K562 (cell line): ENCODE results near the gene AGFG1. TPM values are rescaled to one million over a fixed set of nuclear protein-coding genes. Genes with fewer than 3 reads are reported as not detected.

Experiments used
- ATAC-seq: fragments of 200-7000 bp; cut with Tn5 transposase; 3 replicates; pipeline ENCODE4 v1.9.1; 2020; ENCODE audit warnings: moderate library complexity
- BruUV-seq: library from RNA; stranded (reverse); fragments of 400-500 nt; replicated peaks from 2 replicates; lab custom pipeline; 2021; lab: Mats Ljungman, UMichigan
- CTCF ChIA-PET: fragments of 300-600 bp; formaldehyde crosslinking; extraction: SDS; loops from one replicate; lab custom pipeline; 2021; ENCODE audit warnings: low intra/inter-chr PET ratio; lab: Yijun Ruan, JAX
- POLR2A ChIA-PET: fragments of 300-600, 350-650 bp; sonication (Branson Sonifier 250); formaldehyde crosslinking; extraction: SDS; loops from one replicate; lab custom pipeline; 2021; ENCODE audit warnings: antibody characterized with exemption, inconsistent platforms; lab: Yijun Ruan, JAX
- DNase-seq, 4 experiments: peaks; one replicate each; pipeline versions ENCODE4 v3.0.0 to v3.0.0-alpha.2; 2011 to 2018; ENCODE audit warnings: low spot score in 3 of 4, mixed read lengths in 3 of 4; ENCODE audit errors: extremely low read depth in 1 of 4
- FAIRE-seq: peaks from 2 replicates; lab custom pipeline; 2011; peaks lifted over from hg19 to GRCh38; lab: Jason Lieb, UNC
- H2AFZ ChIP-seq: 2 replicates; pipeline ENCODE4 v1.6.0; 2011; ENCODE audit warnings: low read depth, low read length, control low read depth, inconsistent platforms
- H3K27ac ChIP-seq: fragments of 200-600 bp; 3 replicates; pipeline ENCODE4 v1.8.0; 2011; ENCODE audit warnings: low read depth, mild to moderate bottlenecking, control low read depth, inconsistent platforms, low read length, moderate library complexity, mixed read lengths; ENCODE audit errors: extremely low read depth
- H3K27me3 ChIP-seq, 2 experiments: fragments of 300-600 bp in 1 of 2; 2 replicates in 1 of 2; 3 replicates in 1 of 2; pipeline versions ENCODE4 v1.6.0 to v1.8.0; 2011; ENCODE audit warnings: inconsistent platforms in 2 of 2, low read length in 2 of 2, mild to moderate bottlenecking in 1 of 2, mixed read lengths in 1 of 2, moderate library complexity in 1 of 2; ENCODE audit not compliant: control insufficient read depth in 2 of 2, insufficient read depth in 2 of 2
- H3K36me3 ChIP-seq: fragments of 300-600 bp; 3 replicates; pipeline ENCODE4 v1.8.0; 2011; ENCODE audit warnings: mild to moderate bottlenecking, low read length, inconsistent platforms; ENCODE audit not compliant: control insufficient read depth, insufficient read depth
- H3K4me1 ChIP-seq, 2 experiments: fragments of 200-600 bp in 1 of 2; replicated peaks in 1 of 2; 2 replicates in 1 of 2; 3 replicates in 1 of 2; pipeline versions ENCODE4 v1.5.1 to v1.8.0; 2011; ENCODE audit warnings: inconsistent platforms in 2 of 2, low read length in 2 of 2, mild to moderate bottlenecking in 1 of 2, mixed read lengths in 1 of 2, moderate library complexity in 1 of 2; ENCODE audit not compliant: control insufficient read depth in 2 of 2, insufficient read depth in 2 of 2
- H3K4me2 ChIP-seq: 2 replicates; pipeline ENCODE4 v1.6.1; 2011; ENCODE audit warnings: low read length, control low read depth, inconsistent platforms, mixed read lengths; ENCODE audit not compliant: insufficient read depth
- H3K4me3 ChIP-seq: fragments of 200-600 bp; sonication (generic), shearing (Covaris generic); 2 replicates; pipeline ENCODE4 v1.5.1; 2016; ENCODE audit warnings: control low read depth, inconsistent platforms
- H3K79me2 ChIP-seq: fragments of 200-600 bp; 3 replicates; pipeline ENCODE4 v1.8.0; 2011; ENCODE audit warnings: low read length, inconsistent platforms; ENCODE audit not compliant: control insufficient read depth, insufficient read depth
- H3K9ac ChIP-seq, 2 experiments: 2 replicates each; pipeline versions ENCODE4 v1.6.0 to v1.6.1; 2011; ENCODE audit warnings: low read depth in 2 of 2, low read length in 2 of 2, control low read depth in 1 of 2, inconsistent platforms in 1 of 2, mild to moderate bottlenecking in 1 of 2, mixed read lengths in 1 of 2; ENCODE audit not compliant: insufficient read depth in 1 of 2
- H3K9me1 ChIP-seq: one replicate; pipeline ENCODE4 v1.6.0; 2011; ENCODE audit warnings: inconsistent platforms, mild to moderate bottlenecking, low read length, moderate library complexity; ENCODE audit not compliant: control insufficient read depth, insufficient read depth
- H3K9me3 ChIP-seq: replicated peaks from 2 replicates; pipeline ENCODE4 v1.5.1; 2011; ENCODE audit warnings: low read depth, low read length, inconsistent platforms; ENCODE audit not compliant: control insufficient read depth, insufficient read depth
- H4K20me1 ChIP-seq: replicated peaks from 2 replicates; pipeline ENCODE4 v1.6.1; 2011; ENCODE audit warnings: low read length, inconsistent platforms, mixed read lengths; ENCODE audit not compliant: control insufficient read depth, insufficient read depth
- ATF6 ChIP-seq: sonication (generic); formaldehyde crosslinking; IDR thresholded peaks from 2 replicates; pipeline ENCODE4 v1.4.0; 2020; ENCODE audit warnings: mild to moderate bottlenecking, missing genetic modification reagents
- EZH2 ChIP-seq: IDR thresholded peaks from 2 replicates; pipeline ENCODE4 v1.6.1; 2012; ENCODE audit warnings: low read depth, mild to moderate bottlenecking, inconsistent platforms, low read length, borderline replicate concordance
- FOXP1 ChIP-seq: sonication (generic); formaldehyde crosslinking; IDR thresholded peaks from 2 replicates; pipeline ENCODE4 v1.8.0; 2022; ENCODE audit warnings: mild to moderate bottlenecking, missing genetic modification reagents
- JUND ChIP-seq, 2 experiments: IDR thresholded peaks; 2 replicates in 1 of 2; 3 replicates in 1 of 2; pipeline ENCODE4 v1.6.1; 2011; ENCODE audit warnings: borderline replicate concordance in 2 of 2, low read depth in 2 of 2, low read length in 2 of 2, improper control_type of control experiment in 1 of 2, missing biosample characterization in 1 of 2, missing genetic modification characterization in 1 of 2, missing genetic modification reagents in 1 of 2
- MXI1 ChIP-seq: IDR thresholded peaks from 2 replicates; pipeline ENCODE4 v1.6.1; 2011; ENCODE audit warnings: low read depth, mild to moderate bottlenecking, improper control_type of control experiment, low read length
- NFE2L1 ChIP-seq: fragments of 450-650 bp; IDR thresholded peaks from 2 replicates; pipeline ENCODE4 v1.6.1; 2016; ENCODE audit warnings: missing genetic modification characterization, low read depth, mild to moderate bottlenecking, missing compliant biosample characterization, moderate library complexity, borderline replicate concordance
- NONO ChIP-seq, 2 experiments: fragments of 200-400 bp in 1 of 2; fragments of 450-650 bp in 1 of 2; formaldehyde crosslinking in 1 of 2; IDR thresholded peaks; 2 replicates each; pipeline ENCODE4 v1.6.1; 2017; ENCODE audit warnings: low read depth in 2 of 2, mild to moderate bottlenecking in 2 of 2, moderate library complexity in 2 of 2, low read length in 1 of 2
- NR2F6 ChIP-seq: fragments of 450-650 bp; formaldehyde crosslinking; IDR thresholded peaks from 2 replicates; pipeline ENCODE4 v1.4.0; 2020; ENCODE audit warnings: mild to moderate bottlenecking
- OTX1 ChIP-seq: fragments of 450-650 bp; formaldehyde crosslinking; IDR thresholded peaks from 2 replicates; pipeline ENCODE4 v1.4.0; 2022; ENCODE audit warnings: mild to moderate bottlenecking
- PCBP2 ChIP-seq: fragments of 200-400 bp; formaldehyde crosslinking; IDR thresholded peaks from 2 replicates; pipeline ENCODE4 v1.6.1; 2018; ENCODE audit warnings: low read length, low read depth, mild to moderate bottlenecking, moderate library complexity; ENCODE audit not compliant: poor library complexity, severe bottlenecking
- PURB ChIP-seq: sonication (generic); formaldehyde crosslinking; IDR thresholded peaks from 2 replicates; pipeline ENCODE4 v1.9.0; 2021; ENCODE audit warnings: low read depth, mild to moderate bottlenecking, missing genetic modification reagents
- SNIP1 ChIP-seq: fragments of 450-650 bp; IDR thresholded peaks from 2 replicates; pipeline ENCODE4 v1.7.1; 2017; ENCODE audit warnings: low read depth, mild to moderate bottlenecking
- YBX1 ChIP-seq: fragments of 450-650 bp; IDR thresholded peaks from 2 replicates; pipeline ENCODE4 v1.7.1; 2016; ENCODE audit warnings: mild to moderate bottlenecking
- ZBTB1 ChIP-seq: sonication (generic); formaldehyde crosslinking; IDR thresholded peaks from 2 replicates; pipeline ENCODE4 v1.8.1; 2023; ENCODE audit warnings: missing genetic modification reagents, low read depth, mild to moderate bottlenecking, borderline replicate concordance
- ZBTB8A ChIP-seq: fragments of 450-650 bp; IDR thresholded peaks from 2 replicates; pipeline ENCODE4 v1.6.1; 2018; ENCODE audit warnings: mild to moderate bottlenecking, moderate library complexity; ENCODE audit not compliant: partially characterized antibody
- ZNF121 ChIP-seq: sonication (generic); formaldehyde crosslinking; conservative IDR thresholded peaks from 2 replicates; pipeline ENCODE4 v1.8.0; 2022; ENCODE audit warnings: missing genetic modification reagents
- ZNF124 ChIP-seq: sonication (generic); formaldehyde crosslinking; IDR thresholded peaks from 2 replicates; pipeline ENCODE4 v1.8.1; 2022; ENCODE audit warnings: missing genetic modification reagents
- ZNF253 ChIP-seq: fragments of 250-450 bp; sonication (Bioruptor Pico); conservative IDR thresholded peaks from 2 replicates; pipeline ENCODE4 v1.6.1; 2021; ENCODE audit warnings: mild to moderate bottlenecking
- ZNF444 ChIP-seq: fragments of 250-450 bp; sonication (Bioruptor Pico); IDR thresholded peaks from 2 replicates; pipeline ENCODE4 v1.4.0; 2020; ENCODE audit warnings: mild to moderate bottlenecking, moderate library complexity
- ZNF586 ChIP-seq: fragments of 450-650 bp; formaldehyde crosslinking; conservative IDR thresholded peaks from 2 replicates; pipeline ENCODE4 v1.4.0; 2020; ENCODE audit warnings: mild to moderate bottlenecking, moderate library complexity
- ZNF778 ChIP-seq: fragments of 450-650 bp; formaldehyde crosslinking; IDR thresholded peaks from 2 replicates; pipeline ENCODE4 v1.4.0; 2020; ENCODE audit warnings: mild to moderate bottlenecking, moderate library complexity
- whole genome bisulfite sequencing: fragments of 100-300 bp; shearing (Covaris generic); methylation state at CpG from one replicate; pipeline ENCODE4 v1.1.6; 2016; ENCODE audit warnings: low coverage, mixed read lengths; ENCODE audit not compliant: insufficient coverage; ENCODE audit errors: missing lambda C conversion rate; 5-methylcytosine and 5-hydroxymethylcytosine counted together
- in situ Hi-C: fragments of 300-500 bp; cut with MboI; formaldehyde crosslinking; loops from 4 replicates; pipeline ENCODE4 v1.15.0; 2018; ENCODE audit warnings: inconsistent platforms, mixed read lengths
- intact Hi-C: fragments of 100-400 bp; cut with micrococcal nuclease; formaldehyde crosslinking; loops from 2 replicates; pipeline ENCODE4 v1.14.2; 2022
- polyA plus RNA-seq, 8 experiments: library from polyadenylated mRNA; depleted of rRNA in 4 of 8; stranded (reverse) in 5 of 8; unstranded in 3 of 8; fragments of >200 nt; fragmentation: Nextera tagmentation in 2 of 8; fragmentation: Illumina TruSeq in 1 of 8; extraction: Ambion mirVana in 2 of 8; extraction: Trizol in 1 of 8; gene quantifications; 2 replicates each; pipeline versions ENCODE4 v1.2.1 to v1.2.3, GENCODE V29; 2011 to 2014; ENCODE audit warnings: inconsistent platforms in 1 of 8, missing spikeins in 1 of 8
- total RNA-seq, 7 experiments: library from RNA; depleted of rRNA in 6 of 7; stranded (reverse); fragments of >200 nt in 6 of 7; fragmentation: Illumina TruSeq in 2 of 7; extraction: Trizol in 2 of 7; gene quantifications; 2 replicates each; pipeline versions ENCODE4 v1.2.1 to v1.2.3, GENCODE V29; 2011 to 2021; ENCODE audit warnings: low replicate concordance in 1 of 7

Gene AGFG1
- total and polyA plus RNA-seq, 9 of the 15 experiments (the other 6 are each of a cell fraction or from before 2014, with no cell fraction given) = 11.2 to 97.5 (median 36.0) TPM

GRCh38 chr2:227511239-227511930 lies 39.4 kb downstream of the AGFG1 start:
- Histone ChIP-seq H3K4me1 (peaks cover 0 to 23% of the 10 kb centered on the region in 2 experiments; a peak in 3 of 5 replicates), H4K20me1 (peaks cover 20% of the 10 kb centered on the region; the same call in 1 of the 2 replicates)
- intact Hi-C loops = loop anchor here (5.0 kb wide), 1 partner anchor 39 kb away; the partner anchor contains the start of gene AGFG1
- no peak for TF ChIP-seq ZNF586 (CRISPR knock-in tag)
- TF ChIP-seq ZBTB1 = no peak
- TF ChIP-seq MXI1 = no peak
- TF ChIP-seq ZNF444 (CRISPR knock-in tag) = no peak
- no peak for TF ChIP-seq ZNF253
- no peak for TF ChIP-seq FOXP1 (CRISPR knock-in tag)
- TF ChIP-seq NFE2L1 = no peak
- TF ChIP-seq ZNF124 (CRISPR knock-in tag) = no peak
- no peak for TF ChIP-seq ZBTB8A
- TF ChIP-seq ATF6 (CRISPR knock-in tag) = no peak
- no peak for TF ChIP-seq YBX1
- TF ChIP-seq JUND (IDR thresholded peaks at IDR 0.05; ENCODE audit: borderline replicate concordance, low read depth, low read length) = 0 out of 2 replicates have a peak, but pooled peaks have one; percentile 36
- no peak for TF ChIP-seq JUND (tag; IDR thresholded peaks at IDR 0.05; ENCODE audit: borderline replicate concordance, low read depth, low read length)
- no peak for TF ChIP-seq ZNF121 (CRISPR knock-in tag)
- TF ChIP-seq NR2F6 (CRISPR knock-in tag) = no peak
- no peak for TF ChIP-seq OTX1 (CRISPR knock-in tag)
- no peak for TF ChIP-seq ZNF778 (CRISPR knock-in tag)
- TF ChIP-seq NONO (IDR thresholded peaks at IDR 0.05; ENCODE audit: low read depth in 2 of 2, low read length in 1 of 2) = no peak
- no peak for TF ChIP-seq EZH2
- no peak for TF ChIP-seq SNIP1
- no peak for TF ChIP-seq PCBP2
- TF ChIP-seq PURB (CRISPR knock-in tag) = no peak

More at GRCh38 chr2:227511239-227511930, 39.4 kb downstream of the AGFG1 start:
- Histone ChIP-seq H3K9ac (no peak overlapping the region), H2AFZ (no peak overlapping the region), H3K79me2 (peaks cover 99% of the 10 kb centered on the region), H3K9me3 (no peaks in the 10 kb centered on the region), H3K9me1 (no peaks in the 10 kb centered on the region), H3K4me3 (no peak overlapping the region), H3K4me2 (no peak overlapping the region; the same call in 1 of the 2 replicates), H3K36me3 (peaks cover 6% of the 10 kb centered on the region; the same call in 2 of the 3 replicates), H3K27me3 (no peaks in the 10 kb centered on the region), H3K27ac (peak overlapping the region; percentile 61; the same call in 1 of the 3 replicates)
- in situ Hi-C loops = no loop called here
- DNase-seq (peak in 3 of 4 experiments; percentile 9 to 60 (median 34)), FAIRE-seq (peak; percentile 71), ATAC-seq (peak; percentile 78)
- WGBS = 25% methylated on average over 4 of the region's 4 CpGs
- POLR2A ChIA-PET = interaction anchor here (0.6 kb wide), 1 partner anchor 56 kb away, joined by 3 read pairs; no protein-coding TSS in a partner anchor
- CTCF ChIA-PET = no interaction called here
- no TSS peak for BruUV-seq
